Tracheal epithelial cell (primary cell): ENCODE data around the gene EIF2B2. TPM values are rescaled to one million over a fixed set of nuclear protein-coding genes. Genes with fewer than 3 reads are reported as not detected.

ENCODE experiments used
- total RNA-seq: library from RNA; depleted of rRNA; stranded (reverse); fragments of >200 nt; gene quantifications from 2 replicates; pipeline ENCODE4 v1.2.1, GENCODE V29; 2014

Gene EIF2B2
- total RNA-seq = 42.4 and 57.1 TPM in 2 replicates

DNA sequence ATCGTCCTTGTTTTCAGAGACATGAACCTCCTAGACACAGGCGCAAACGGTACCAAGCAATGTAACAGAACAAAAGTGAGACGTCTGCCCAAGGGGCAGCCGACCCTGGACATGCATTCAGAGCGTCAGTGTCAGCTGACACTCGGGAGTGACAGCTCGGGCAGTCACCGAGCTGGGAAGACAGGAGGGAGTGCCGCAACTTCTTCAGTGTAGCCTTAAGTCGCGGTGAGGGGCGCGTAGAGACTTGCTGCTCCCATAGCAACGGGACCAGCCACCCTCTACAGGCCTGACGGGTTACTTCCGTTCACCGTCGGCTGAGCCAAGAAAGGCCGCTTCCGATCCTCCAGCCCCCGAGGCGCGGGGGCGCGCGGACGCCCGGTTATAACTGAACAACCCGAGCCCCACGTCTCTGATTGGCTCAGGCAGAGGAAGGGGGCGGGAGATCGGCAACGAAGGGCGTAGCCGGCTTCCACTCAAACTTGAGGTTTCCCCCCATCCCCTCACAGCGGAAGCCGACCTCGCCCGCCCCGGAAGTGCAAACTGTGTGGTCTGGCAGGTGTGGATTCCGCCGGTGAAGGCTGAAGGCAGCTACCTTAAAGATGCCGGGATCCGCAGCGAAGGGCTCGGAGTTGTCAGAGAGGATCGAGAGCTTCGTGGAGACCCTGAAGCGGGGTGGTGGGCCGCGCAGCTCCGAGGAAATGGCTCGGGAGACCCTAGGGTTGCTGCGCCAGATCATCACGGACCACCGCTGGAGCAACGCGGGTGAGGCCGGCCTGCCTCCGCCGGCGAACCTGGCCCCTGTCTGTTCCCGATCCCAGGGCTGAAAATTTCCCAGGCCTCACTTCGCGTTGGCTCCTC is at the start of gene EIF2B2:
Gene EIF2B2, plus strand, starts transcription at position 530 of the 858 bp plus-strand sequence. Its CDS starts 70 bp downstream, at position 600.

DNA sequence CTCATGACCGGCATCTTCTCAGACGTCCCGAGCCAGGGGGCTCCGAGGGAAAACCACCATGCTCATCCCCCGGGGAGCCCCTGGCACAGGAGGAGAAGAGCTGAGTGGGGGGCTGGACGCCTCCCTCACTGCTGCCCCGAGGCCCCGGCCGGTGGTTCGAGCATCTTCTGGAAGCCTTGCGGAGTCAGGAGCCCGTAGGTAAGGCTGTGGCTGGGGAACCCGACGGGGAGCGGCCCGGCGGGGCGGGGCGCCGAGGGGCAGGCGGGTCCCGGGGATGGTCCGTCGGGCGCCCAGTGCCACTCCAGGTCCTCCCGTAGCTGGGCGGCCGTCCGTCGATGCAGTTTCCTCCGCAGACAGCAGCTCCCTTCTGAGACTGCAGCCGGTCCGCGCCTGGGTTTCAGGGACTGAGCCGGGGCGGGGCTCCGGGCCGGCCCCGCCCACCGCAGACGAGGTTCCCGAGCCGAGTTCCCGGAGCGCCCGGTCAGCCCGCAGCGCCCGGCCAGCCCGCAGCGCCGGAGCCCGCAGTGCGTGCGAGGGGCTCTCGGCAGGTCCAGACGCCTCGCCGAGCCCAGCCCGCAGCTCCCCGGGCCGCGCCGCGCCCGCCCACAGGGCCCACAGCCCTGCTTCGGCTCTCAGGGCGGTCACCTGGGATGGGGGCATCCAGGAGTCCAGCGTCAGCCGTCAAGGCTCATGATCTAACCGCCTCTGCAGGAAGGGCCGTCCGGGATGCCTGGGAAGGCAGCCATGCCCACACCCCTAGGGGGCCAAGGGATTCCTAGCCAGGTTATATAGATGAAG is 47.3 kb upstream of the EIF2B2 start, which contains the start of gene PGF:
Gene PGF, minus strand, starts transcription at position 369 of the 798 bp plus-strand sequence. Its CDS starts 355 bp downstream, at position 14.

DNA sequence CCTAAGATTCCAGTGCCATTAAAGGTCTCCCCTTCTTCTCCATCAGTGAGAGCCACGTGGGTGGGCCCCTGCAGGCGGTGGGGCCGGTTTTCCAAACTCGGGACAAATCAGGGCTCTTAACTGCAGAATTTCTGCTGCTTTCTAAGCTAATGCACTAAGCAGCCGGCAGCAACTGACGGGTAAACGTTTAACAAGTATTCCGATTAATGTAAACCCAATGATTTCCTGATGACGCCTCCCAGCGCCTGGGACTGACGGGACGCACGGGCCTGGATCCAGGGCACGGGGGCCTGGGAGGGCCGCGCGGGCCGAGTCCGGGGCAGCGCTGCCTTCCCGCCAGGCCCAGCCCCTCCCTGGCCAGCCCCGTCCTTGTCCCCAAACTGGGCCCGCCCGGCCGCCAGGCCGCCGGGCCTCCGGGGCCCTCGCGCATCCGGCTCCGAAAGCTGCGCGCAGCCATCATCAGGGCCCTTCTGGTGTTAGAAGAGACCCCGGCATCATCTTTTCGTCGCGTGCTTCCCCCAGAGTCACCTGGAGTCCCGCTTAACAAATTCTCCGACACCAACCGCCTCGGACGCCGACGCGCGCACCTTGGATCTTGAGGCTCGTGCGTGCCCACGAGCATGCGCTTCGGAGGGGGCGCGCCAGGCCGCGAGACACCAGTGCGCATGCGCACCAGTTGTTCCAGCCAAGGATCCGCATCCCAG is 48.3 kb downstream of the EIF2B2 start, which contains the start of gene MLH3:
Gene MLH3, minus strand, starts transcription at position 616 of the 704 bp plus-strand sequence. CDS start 1,812 bp downstream, outside the sequence.

Other genes starting within 250 kb of the EIF2B2 start
- gene YLPM1, start 239.6 kb upstream of the EIF2B2 start, total RNA-seq = 12.5 and 15.1 TPM in 2 replicates
- under 0.01 TPM in 1 of 2 replicates, not detected in the other for gene PROX2, start 126.8 kb upstream of the EIF2B2 start, total RNA-seq
- gene DLST, start 121.0 kb upstream of the EIF2B2 start, total RNA-seq = 63.6 and 71.6 TPM in 2 replicates
- 1.7 and 2.4 TPM in 2 replicates for gene RPS6KL1, start 79.7 kb upstream of the EIF2B2 start, total RNA-seq
- gene PGF, start 47.3 kb upstream of the EIF2B2 start, total RNA-seq = 48.4 and 142 TPM in 2 replicates
- gene MLH3, start 48.5 kb downstream of the EIF2B2 start, total RNA-seq = 10.6 and 26.4 TPM in 2 replicates
- gene ACYP1, start 61.1 kb downstream of the EIF2B2 start, total RNA-seq = 3.4 and 4.3 TPM in 2 replicates
- 0.24 and 0.64 TPM in 2 replicates for gene ZC2HC1C, start 66.7 kb downstream of the EIF2B2 start, total RNA-seq
- gene NEK9, start 124.1 kb downstream of the EIF2B2 start, total RNA-seq = 28.7 and 38.4 TPM in 2 replicates
- 266 and 493 TPM in 2 replicates for gene TMED10, start 173.7 kb downstream of the EIF2B2 start, total RNA-seq